HFF-Myc (cell line): ENCODE results near the gene CDK6.

Experiments used
- DNase-seq: peaks from one replicate; pipeline ENCODE4 v3.0.0-alpha.2; 2011; ENCODE audit warnings: low read depth; ENCODE audit errors: extremely low read depth
- H3K4me3 ChIP-seq: replicated peaks from 2 replicates; pipeline ENCODE4 v1.5.1; 2011; ENCODE audit warnings: low read depth, mild to moderate bottlenecking, control low read depth, low read length
- CTCF ChIP-seq: IDR thresholded peaks from 2 replicates; pipeline ENCODE4 v1.5.1; 2012; ENCODE audit warnings: mild to moderate bottlenecking, low read depth, low read length, control low read depth; ENCODE audit errors: missing control alignments

CDK6 gene

GRCh38 chr7:92847305-92847704 lies 10.9 kb upstream of the CDK6 start:
- H3K4me3 ChIP-seq = no peak overlapping the region
- TF ChIP-seq CTCF = no peak
- DNase-seq = no peak

- no peak overlapping the region for H3K4me3 ChIP-seq
- TF ChIP-seq CTCF = no peak
- no peak for DNase-seq
Measured at GRCh38 chr7:92845736-92846135, 9.4 kb upstream of the CDK6 start.

GRCh38 chr7:92843781-92844180 lies 7.4 kb upstream of the CDK6 start:
- H3K4me3 ChIP-seq = no peak overlapping the region
- no peak for TF ChIP-seq CTCF
- DNase-seq = no peak

- H3K4me3 ChIP-seq = no peak overlapping the region
- TF ChIP-seq CTCF = no peak
- no peak for DNase-seq
Measured at GRCh38 chr7:92843034-92843760, 6.8 kb upstream of the CDK6 start.

GRCh38 chr7:92841192-92841591 lies 4.8 kb upstream of the CDK6 start:
- H3K4me3 ChIP-seq = no peak overlapping the region
- TF ChIP-seq CTCF = no peak
- DNase-seq = no peak

- no peak overlapping the region for H3K4me3 ChIP-seq
- no peak for TF ChIP-seq CTCF
- no peak for DNase-seq
Measured at GRCh38 chr7:92840316-92840715, 3.9 kb upstream of the CDK6 start.

GRCh38 chr7:92839901-92840300 lies 3.5 kb upstream of the CDK6 start:
- DNase-seq = no peak
- H3K4me3 ChIP-seq = no peak overlapping the region
- TF ChIP-seq CTCF = no peak
